IMR-90 (cell line): ENCODE data around the gene NUP58. TPM values are rescaled to one million over a fixed set of nuclear protein-coding genes. Genes with fewer than 3 reads are reported as not detected.

Experiments
- ATAC-seq: fragments of 200-7000 bp; cut with Tn5 transposase; 2 replicates; pipeline ENCODE4 v1.9.1; 2020; ENCODE audit warnings: low read depth, mild to moderate bottlenecking, moderate library complexity
- BruUV-seq: library from RNA; stranded (reverse); fragments of 400-500 nt; replicated peaks from 2 replicates; lab custom pipeline; 2021; lab: Mats Ljungman, UMichigan
- CTCF ChIA-PET: fragments of 300-600 bp; formaldehyde crosslinking; extraction: SDS; loops from one replicate; lab custom pipeline; 2021; ENCODE audit warnings: antibody characterized with exemption; lab: Yijun Ruan, JAX
- POLR2A ChIA-PET: fragments of 300-600 bp; sonication (Branson Sonifier 250); formaldehyde crosslinking; loops from one replicate; lab custom pipeline; 2022; ENCODE audit warnings: antibody characterized with exemption; ENCODE audit not compliant: unreplicated experiment; lab: Charles Lee
- DNase-seq: peaks from one replicate; pipeline ENCODE4 v3.0.0; 2013
- H2AFZ ChIP-seq: replicated peaks from 2 replicates; pipeline ENCODE3; 2013; ENCODE audit warnings: low read length, mild to moderate bottlenecking; ENCODE audit not compliant: poor library complexity
- H2AK5ac ChIP-seq: 2 replicates; pipeline ENCODE4 v1.6.1; 2013; ENCODE audit warnings: low read depth, low read length, inconsistent platforms
- H2AK9ac ChIP-seq: replicated peaks from 2 replicates; pipeline ENCODE3; 2013; ENCODE audit warnings: mild to moderate bottlenecking, low read depth, low read length, moderate library complexity; ENCODE audit not compliant: poor library complexity
- H2BK120ac ChIP-seq: 2 replicates; pipeline ENCODE4 v1.6.1; 2013; ENCODE audit warnings: low read depth, low read length, inconsistent platforms
- H2BK15ac ChIP-seq: 3 replicates; pipeline ENCODE4 v1.6.1; 2013; ENCODE audit warnings: low read depth, low read length, inconsistent platforms
- H2BK20ac ChIP-seq: 2 replicates; pipeline ENCODE4 v1.6.1; 2013; ENCODE audit warnings: low read depth, mild to moderate bottlenecking, inconsistent platforms, low read length, moderate library complexity
- H2BK5ac ChIP-seq: 2 replicates; pipeline ENCODE4 v1.6.1; 2013; ENCODE audit warnings: mild to moderate bottlenecking, low read depth, low read length, inconsistent platforms; ENCODE audit not compliant: poor library complexity, severe bottlenecking
- H3K14ac ChIP-seq: replicated peaks from 2 replicates; pipeline ENCODE4 v1.6.1; 2013; ENCODE audit warnings: low read depth, low read length, inconsistent platforms
- H3K18ac ChIP-seq: 2 replicates; pipeline ENCODE4 v1.6.1; 2013; ENCODE audit warnings: low read depth, low read length, control low read depth
- H3K23ac ChIP-seq: 2 replicates; pipeline ENCODE4 v1.6.1; 2013; ENCODE audit warnings: low read depth, low read length, inconsistent platforms
- H3K27ac ChIP-seq: 2 replicates; pipeline ENCODE4 v1.5.1; 2013; ENCODE audit warnings: mild to moderate bottlenecking, control low read depth, low read length; ENCODE audit not compliant: insufficient read depth
- H3K27me3 ChIP-seq: 2 replicates; pipeline ENCODE4 v1.6.1; 2013; ENCODE audit warnings: low read length; ENCODE audit not compliant: control insufficient read depth, insufficient read depth
- H3K36me3 ChIP-seq: 2 replicates; pipeline ENCODE4 v1.6.1; 2013; ENCODE audit warnings: low read length, mixed read lengths; ENCODE audit not compliant: control insufficient read depth, insufficient read depth
- H3K4ac ChIP-seq: 2 replicates; pipeline ENCODE4 v1.6.1; 2013; ENCODE audit warnings: low read depth, low read length, inconsistent platforms
- H3K4me1 ChIP-seq: 2 replicates; pipeline ENCODE4 v1.6.1; 2013; ENCODE audit warnings: low read length, mixed read lengths; ENCODE audit not compliant: control insufficient read depth, insufficient read depth
- H3K4me2 ChIP-seq: 2 replicates; pipeline ENCODE4 v1.6.1; 2013; ENCODE audit warnings: low read depth, mild to moderate bottlenecking, control low read depth, low read length, moderate library complexity
- H3K4me3 ChIP-seq: 2 replicates; pipeline ENCODE4 v1.5.1; 2013; ENCODE audit warnings: low read depth, mild to moderate bottlenecking, control low read depth, low read length, moderate library complexity; ENCODE audit not compliant: insufficient read depth
- H3K56ac ChIP-seq: 2 replicates; pipeline ENCODE4 v1.6.1; 2013; ENCODE audit warnings: low read length, inconsistent platforms; ENCODE audit not compliant: insufficient read depth; ENCODE audit errors: extremely low read depth
- H3K79me1 ChIP-seq, 2 experiments: 2 replicates each; pipeline ENCODE4 v1.6.1; 2013; ENCODE audit warnings: low read length in 2 of 2, inconsistent platforms in 1 of 2, low read depth in 1 of 2
- H3K9ac ChIP-seq: 2 replicates; pipeline ENCODE4 v1.6.1; 2013; ENCODE audit warnings: low read depth, low read length, control low read depth
- H3K9me1 ChIP-seq: 2 replicates; pipeline ENCODE4 v1.6.1; 2013; ENCODE audit warnings: low read length, inconsistent platforms; ENCODE audit not compliant: insufficient read depth
- H3K9me3 ChIP-seq: 2 replicates; pipeline ENCODE4 v1.6.1; 2013; ENCODE audit warnings: low read length; ENCODE audit not compliant: control insufficient read depth, insufficient read depth
- H4K20me1 ChIP-seq: 2 replicates; pipeline ENCODE4 v1.6.1; 2013; ENCODE audit warnings: low read length, inconsistent platforms; ENCODE audit not compliant: insufficient read depth
- H4K5ac ChIP-seq: 2 replicates; pipeline ENCODE4 v1.6.1; 2013; ENCODE audit warnings: mild to moderate bottlenecking, low read depth, low read length, control low read depth
- H4K8ac ChIP-seq, 2 experiments: 2 replicates each; pipeline ENCODE4 v1.6.1; 2013; ENCODE audit warnings: low read depth in 2 of 2, low read length in 2 of 2, control low read depth in 1 of 2, inconsistent platforms in 1 of 2
- H4K91ac ChIP-seq: 2 replicates; pipeline ENCODE4 v1.6.1; 2013; ENCODE audit warnings: low read depth, low read length, inconsistent platforms; ENCODE audit not compliant: insufficient read depth
- BHLHE40 ChIP-seq: fragments of 150-350 bp; IDR thresholded peaks from 2 replicates; pipeline ENCODE4 v1.6.1; 2016; ENCODE audit warnings: mild to moderate bottlenecking, low read depth, low read length
- CHD1 ChIP-seq: IDR thresholded peaks from 2 replicates; pipeline ENCODE4 v1.6.1; 2012; ENCODE audit warnings: low read depth, low read length, improper control_type of control experiment
- CTCF ChIP-seq: conservative IDR thresholded peaks from 2 replicates; pipeline ENCODE4 v1.5.1; 2012; ENCODE audit warnings: mild to moderate bottlenecking, low read depth, low read length, improper control_type of control experiment
- FOS ChIP-seq: fragments of 150-350 bp; IDR thresholded peaks from 2 replicates; pipeline ENCODE4 v1.6.1; 2016; ENCODE audit warnings: low read depth, low read length
- MAFK ChIP-seq: IDR thresholded peaks from 2 replicates; pipeline ENCODE4 v1.6.1; 2012; ENCODE audit warnings: low read depth, low read length, improper control_type of control experiment
- MAZ ChIP-seq: IDR thresholded peaks from 2 replicates; pipeline ENCODE4 v1.6.1; 2012; ENCODE audit warnings: low read depth, mild to moderate bottlenecking, low read length, improper control_type of control experiment, moderate library complexity, borderline replicate concordance
- MXI1 ChIP-seq: IDR thresholded peaks from 2 replicates; pipeline ENCODE4 v1.6.1; 2012; ENCODE audit warnings: low read depth, mild to moderate bottlenecking, low read length, moderate library complexity, borderline replicate concordance
- NFE2L2 ChIP-seq: fragments of 150-350 bp; IDR thresholded peaks from 2 replicates; pipeline ENCODE4 v1.6.1; 2016; ENCODE audit warnings: low read depth, mild to moderate bottlenecking, low read length
- POLR2A ChIP-seq: IDR thresholded peaks from 2 replicates; pipeline ENCODE4 v1.6.1; 2012; ENCODE audit warnings: mild to moderate bottlenecking, low read depth, low read length
- RAD21 ChIP-seq: IDR thresholded peaks from 2 replicates; pipeline ENCODE4 v1.6.1; 2012; ENCODE audit warnings: low read length, improper control_type of control experiment
- WGBS, 2 experiments: methylation state at CpG; one replicate each; pipeline versions ENCODE4 v1.1.5 to v1.1.7; 2013; ENCODE audit warnings: missing lambda C conversion rate in 2 of 2; ENCODE audit not compliant: insufficient read length in 1 of 2; ENCODE audit errors: extremely low coverage in 2 of 2; 5-methylcytosine and 5-hydroxymethylcytosine counted together
- dilution Hi-C: fragments of 300-500 bp; cut with HindIII; formaldehyde crosslinking; loops from one replicate; pipeline ENCODE4 v1.14.3; 2018; ENCODE audit warnings: low sequenced_read_pairs; ENCODE audit not compliant: unreplicated experiment
- in situ Hi-C: fragments of 300-500 bp; cut with MboI; formaldehyde crosslinking; loops from 3 replicates; pipeline ENCODE4 v1.14.3; 2019; ENCODE audit warnings: low sequenced_read_pairs, inconsistent platforms, mixed read lengths
- intact Hi-C: fragments of 100-400 bp; cut with micrococcal nuclease; formaldehyde crosslinking; loops from 2 replicates; pipeline ENCODE4 v1.10.0; 2022
- polyA plus RNA-seq, 3 experiments: library from polyadenylated mRNA; depleted of rRNA; stranded (reverse); fragments of >200 nt; gene quantifications; 2 replicates each; pipeline ENCODE4 v1.2.3, GENCODE V29; 2012; ENCODE audit warnings: low replicate concordance in 1 of 3
- total RNA-seq: library from RNA; depleted of rRNA; stranded (reverse); fragments of >200 nt; gene quantifications from 2 replicates; pipeline ENCODE4 v1.2.3, GENCODE V29; 2012
- TF ChIP-seq, protein P1 (sequence below): fragments of 150-350 bp; IDR thresholded peaks from 2 replicates; pipeline ENCODE4 v1.6.1; 2017; ENCODE audit warnings: mild to moderate bottlenecking, antibody characterized with exemption, low read length, low read depth

NUP58 gene
- total and polyA plus RNA-seq, 2 of the 4 experiments (the other 2 are of a cell fraction) = 29.7 to 50.7 TPM

DNA sequence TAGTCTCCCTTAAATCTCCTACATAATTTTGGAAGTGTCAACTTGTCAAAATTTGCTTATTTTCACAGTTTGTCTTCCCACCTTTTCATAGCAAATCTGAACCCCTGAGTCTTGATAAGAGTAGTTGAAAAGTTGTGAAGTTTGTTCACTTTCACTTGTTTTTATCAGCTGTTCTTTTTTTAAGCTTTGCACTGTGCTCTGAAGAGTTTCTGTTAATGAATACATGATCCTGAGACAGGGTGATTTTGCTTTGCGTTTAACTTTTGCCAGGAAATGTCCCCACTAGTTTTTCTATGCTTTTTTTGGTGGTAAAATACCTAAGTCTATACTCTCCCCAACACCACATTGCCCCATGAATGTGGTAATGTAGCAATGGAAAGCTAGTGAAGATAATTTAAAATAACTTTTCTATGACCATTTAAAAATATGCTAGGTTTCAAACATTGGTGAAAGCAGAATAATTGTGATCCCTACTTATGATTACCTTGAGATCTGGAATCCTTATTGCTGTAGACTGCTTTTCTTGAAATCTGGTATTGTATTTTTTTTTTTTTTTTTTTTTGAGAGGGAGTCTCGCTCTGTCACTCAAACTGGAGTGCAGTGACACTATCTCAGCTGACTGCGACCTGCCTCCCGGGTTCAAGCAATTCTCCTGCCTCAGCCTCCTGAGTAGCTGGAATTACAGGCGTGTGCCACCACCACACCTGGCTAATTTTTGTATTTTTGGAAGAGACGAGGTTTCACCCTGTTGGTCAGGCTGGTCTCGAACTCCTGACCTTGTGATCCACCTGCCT lies 5.4 kb downstream of the NUP58 start:
- no peak overlapping the region for H3K14ac ChIP-seq
- H2BK20ac ChIP-seq = no peak overlapping the region
- peaks cover 18 to 35% of the 10 kb centered on the region in 2 experiments for H3K79me1 ChIP-seq
- H2AFZ ChIP-seq = no peak overlapping the region
- H4K8ac ChIP-seq = no peak overlapping the region
- H3K4me1 ChIP-seq = no peaks in the 10 kb centered on the region; the same call in 1 of the 2 replicates
- H3K36me3 ChIP-seq = peaks cover 24% of the 10 kb centered on the region
- H3K9ac ChIP-seq = no peak overlapping the region
- no CpG with 5 or more reads among the region's 7 CpGs for WGBS, 2 experiments
- in situ Hi-C loops = no loop called here
- H2BK5ac ChIP-seq = no peak overlapping the region
- H3K27me3 ChIP-seq = no peaks in the 10 kb centered on the region
- dilution Hi-C loops = no loop called here
- H3K9me3 ChIP-seq = no peaks in the 10 kb centered on the region
- H3K56ac ChIP-seq = no peak overlapping the region
- no peak overlapping the region for H3K23ac ChIP-seq
- no peak overlapping the region for H3K4me3 ChIP-seq
- no peak overlapping the region for H2AK9ac ChIP-seq
- no peak overlapping the region for H3K18ac ChIP-seq
- H3K27ac ChIP-seq = no peak overlapping the region
- H4K5ac ChIP-seq = no peak overlapping the region
- BruUV-seq = no TSS peak
- H2BK15ac ChIP-seq = no peak overlapping the region
- no peak overlapping the region for H3K4me2 ChIP-seq
- TF ChIP-seq RAD21 (no peak), CHD1 (no peak), BHLHE40 (no peak), FOS (no peak), MXI1 (no peak), MAFK (no peak), CTCF (no peak), NFE2L2 (no peak), MAZ (no peak), POLR2A (no peak; the same call in 1 of the 2 replicates)
- TF ChIP-seq, protein P1, sequence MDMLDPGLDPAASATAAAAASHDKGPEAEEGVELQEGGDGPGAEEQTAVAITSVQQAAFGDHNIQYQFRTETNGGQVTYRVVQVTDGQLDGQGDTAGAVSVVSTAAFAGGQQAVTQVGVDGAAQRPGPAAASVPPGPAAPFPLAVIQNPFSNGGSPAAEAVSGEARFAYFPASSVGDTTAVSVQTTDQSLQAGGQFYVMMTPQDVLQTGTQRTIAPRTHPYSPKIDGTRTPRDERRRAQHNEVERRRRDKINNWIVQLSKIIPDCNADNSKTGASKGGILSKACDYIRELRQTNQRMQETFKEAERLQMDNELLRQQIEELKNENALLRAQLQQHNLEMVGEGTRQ = no peak
- peaks cover 3% of the 10 kb centered on the region for H3K9me1 ChIP-seq
- no peak overlapping the region for H4K91ac ChIP-seq
- no peak overlapping the region for H2BK120ac ChIP-seq
- ChIA-PET CTCF (no interaction called here), POLR2A (no interaction called here)
- H4K20me1 ChIP-seq = peaks cover 38% of the 10 kb centered on the region
- no peak overlapping the region for H2AK5ac ChIP-seq
- intact Hi-C loops = no loop called here
- ATAC-seq (no peak), DNase-seq (no peak)
- no peak overlapping the region for H3K4ac ChIP-seq
